GM06990 (cell line): Measurements from ENCODE around the gene GPX7.

ENCODE experiments used
- DNase-seq: peaks from one replicate; pipeline ENCODE4 v3.0.0-alpha.2; 2011; ENCODE audit not compliant: insufficient read length; ENCODE audit errors: extremely low read depth
- H3K27me3 ChIP-seq: replicated peaks from 2 replicates; pipeline ENCODE4 v1.6.0; 2011; ENCODE audit warnings: low read length; ENCODE audit not compliant: control insufficient read depth, insufficient read depth
- H3K36me3 ChIP-seq: 2 replicates; pipeline ENCODE4 v1.5.1; 2011; ENCODE audit warnings: low read length; ENCODE audit not compliant: control insufficient read depth, insufficient read depth
- H3K4me3 ChIP-seq: replicated peaks from 2 replicates; pipeline ENCODE4 v1.5.1; 2011; ENCODE audit warnings: low read depth, mild to moderate bottlenecking, control low read depth, low read length
- TF ChIP-seq, protein P1 (sequence below): IDR thresholded peaks from 2 replicates; pipeline ENCODE4 v1.5.1; 2011; ENCODE audit warnings: low read length, control low read depth, mild to moderate bottlenecking, inconsistent platforms; ENCODE audit not compliant: insufficient read depth, poor library complexity, severe bottlenecking

The GPX7 gene

DNA sequence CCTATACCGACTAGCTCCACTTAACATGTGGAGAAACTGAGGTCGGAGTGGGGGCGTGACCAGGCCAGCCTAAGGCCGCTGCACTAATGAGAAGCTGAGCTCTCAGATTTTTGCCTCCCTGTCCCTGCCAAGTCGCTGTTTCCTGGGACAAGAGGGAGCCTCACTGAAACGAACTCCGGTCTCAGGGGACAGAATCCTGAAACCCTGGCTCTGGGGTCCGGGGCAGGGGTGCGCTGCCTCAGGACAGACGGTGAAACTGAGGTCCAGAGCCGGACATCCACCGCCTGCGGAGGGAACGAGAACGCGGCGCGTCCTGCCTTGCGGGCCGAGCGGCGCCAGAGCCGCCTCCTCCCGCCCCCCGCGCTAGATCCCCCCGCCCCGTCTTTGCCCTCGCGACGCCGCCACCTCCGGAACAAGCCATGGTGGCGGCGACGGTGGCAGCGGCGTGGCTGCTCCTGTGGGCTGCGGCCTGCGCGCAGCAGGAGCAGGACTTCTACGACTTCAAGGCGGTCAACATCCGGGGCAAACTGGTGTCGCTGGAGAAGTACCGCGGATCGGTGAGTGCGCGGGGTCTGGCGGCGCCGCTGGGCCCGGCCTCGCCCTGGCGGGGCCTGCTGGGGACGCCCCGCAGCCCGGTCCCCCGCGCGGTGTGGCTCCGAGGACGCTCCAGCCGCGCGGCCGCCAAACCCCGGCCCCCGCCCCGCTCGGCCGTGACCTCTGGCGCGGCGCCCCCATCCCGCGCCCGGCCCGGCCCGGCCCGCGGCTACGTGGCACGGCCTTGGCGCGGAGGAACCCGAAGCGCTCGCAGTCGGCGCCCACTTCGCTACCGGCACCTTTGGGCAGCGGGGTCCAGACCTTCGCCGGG lies at the start of gene GPX7:
Gene GPX7 (plus strand): TSS at position 381 of the 865 bp plus-strand sequence. CDS start 39 bp downstream, at position 420.
- peak; percentile 59 for DNase-seq
- H3K27me3 ChIP-seq, result no peaks in the 10 kb centered on the region
- peak within 1 kb of the TSS; percentile 63 for H3K4me3 ChIP-seq
- H3K36me3 ChIP-seq, result peaks cover 1% of the 10 kb centered on the region
- TF ChIP-seq, protein P1, sequence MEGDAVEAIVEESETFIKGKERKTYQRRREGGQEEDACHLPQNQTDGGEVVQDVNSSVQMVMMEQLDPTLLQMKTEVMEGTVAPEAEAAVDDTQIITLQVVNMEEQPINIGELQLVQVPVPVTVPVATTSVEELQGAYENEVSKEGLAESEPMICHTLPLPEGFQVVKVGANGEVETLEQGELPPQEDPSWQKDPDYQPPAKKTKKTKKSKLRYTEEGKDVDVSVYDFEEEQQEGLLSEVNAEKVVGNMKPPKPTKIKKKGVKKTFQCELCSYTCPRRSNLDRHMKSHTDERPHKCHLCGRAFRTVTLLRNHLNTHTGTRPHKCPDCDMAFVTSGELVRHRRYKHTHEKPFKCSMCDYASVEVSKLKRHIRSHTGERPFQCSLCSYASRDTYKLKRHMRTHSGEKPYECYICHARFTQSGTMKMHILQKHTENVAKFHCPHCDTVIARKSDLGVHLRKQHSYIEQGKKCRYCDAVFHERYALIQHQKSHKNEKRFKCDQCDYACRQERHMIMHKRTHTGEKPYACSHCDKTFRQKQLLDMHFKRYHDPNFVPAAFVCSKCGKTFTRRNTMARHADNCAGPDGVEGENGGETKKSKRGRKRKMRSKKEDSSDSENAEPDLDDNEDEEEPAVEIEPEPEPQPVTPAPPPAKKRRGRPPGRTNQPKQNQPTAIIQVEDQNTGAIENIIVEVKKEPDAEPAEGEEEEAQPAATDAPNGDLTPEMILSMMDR, result no peak

DNA sequence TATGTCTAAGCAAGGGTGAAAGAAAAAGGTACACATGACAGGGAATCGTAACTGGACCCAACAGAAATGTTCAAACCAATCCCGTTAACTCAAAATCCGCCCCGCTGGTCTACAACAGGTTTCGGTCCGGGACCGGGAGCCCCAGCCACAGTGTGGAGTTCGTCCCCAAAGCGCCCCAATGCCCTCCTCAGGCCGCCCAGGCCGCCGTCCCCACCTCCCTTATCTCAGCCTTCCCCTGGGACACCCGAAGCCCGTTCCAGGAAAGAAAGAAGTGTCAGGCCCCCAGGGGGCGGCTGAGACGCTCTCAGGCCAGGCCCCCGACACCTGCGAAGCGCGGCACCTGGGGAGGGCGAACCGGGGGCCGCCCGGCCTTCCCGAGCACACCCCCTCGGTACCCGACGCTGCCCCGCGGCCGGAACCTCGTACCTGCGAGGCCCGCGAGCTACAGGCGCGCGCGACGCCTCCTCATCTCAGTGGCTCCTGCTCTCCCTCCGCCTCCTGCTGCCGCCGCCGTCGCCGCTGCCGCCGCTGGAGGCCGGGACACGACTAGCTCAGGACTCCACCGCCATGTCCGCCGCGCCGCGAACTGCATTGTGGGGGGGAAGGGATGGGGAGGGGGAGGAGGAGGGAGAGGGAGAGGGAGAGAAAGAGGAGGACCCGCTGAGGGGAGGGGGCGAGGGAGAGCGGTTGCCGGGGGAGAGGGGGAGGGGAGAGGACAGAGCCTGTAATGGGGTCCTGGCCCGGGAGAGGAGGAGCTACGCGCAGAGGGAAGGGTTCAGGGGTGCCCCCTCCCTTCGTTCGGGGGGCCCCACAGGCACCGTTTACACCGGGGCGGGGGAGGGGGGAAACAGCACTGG lies 49.4 kb upstream of the GPX7 start, which contains the start of gene TUT4:
Gene TUT4 (minus strand): TSS at position 588 of the 857 bp plus-strand sequence. CDS start 26,812 bp downstream, outside the sequence.
- DNase-seq, result peak; percentile 85
- H3K27me3 ChIP-seq, result no peaks in the 10 kb centered on the region
- H3K4me3 ChIP-seq, result peak within 1 kb of the TSS; percentile 86
- no peaks in the 10 kb centered on the region for H3K36me3 ChIP-seq
- TF ChIP-seq, protein P1, result peak; percentile 31

DNA sequence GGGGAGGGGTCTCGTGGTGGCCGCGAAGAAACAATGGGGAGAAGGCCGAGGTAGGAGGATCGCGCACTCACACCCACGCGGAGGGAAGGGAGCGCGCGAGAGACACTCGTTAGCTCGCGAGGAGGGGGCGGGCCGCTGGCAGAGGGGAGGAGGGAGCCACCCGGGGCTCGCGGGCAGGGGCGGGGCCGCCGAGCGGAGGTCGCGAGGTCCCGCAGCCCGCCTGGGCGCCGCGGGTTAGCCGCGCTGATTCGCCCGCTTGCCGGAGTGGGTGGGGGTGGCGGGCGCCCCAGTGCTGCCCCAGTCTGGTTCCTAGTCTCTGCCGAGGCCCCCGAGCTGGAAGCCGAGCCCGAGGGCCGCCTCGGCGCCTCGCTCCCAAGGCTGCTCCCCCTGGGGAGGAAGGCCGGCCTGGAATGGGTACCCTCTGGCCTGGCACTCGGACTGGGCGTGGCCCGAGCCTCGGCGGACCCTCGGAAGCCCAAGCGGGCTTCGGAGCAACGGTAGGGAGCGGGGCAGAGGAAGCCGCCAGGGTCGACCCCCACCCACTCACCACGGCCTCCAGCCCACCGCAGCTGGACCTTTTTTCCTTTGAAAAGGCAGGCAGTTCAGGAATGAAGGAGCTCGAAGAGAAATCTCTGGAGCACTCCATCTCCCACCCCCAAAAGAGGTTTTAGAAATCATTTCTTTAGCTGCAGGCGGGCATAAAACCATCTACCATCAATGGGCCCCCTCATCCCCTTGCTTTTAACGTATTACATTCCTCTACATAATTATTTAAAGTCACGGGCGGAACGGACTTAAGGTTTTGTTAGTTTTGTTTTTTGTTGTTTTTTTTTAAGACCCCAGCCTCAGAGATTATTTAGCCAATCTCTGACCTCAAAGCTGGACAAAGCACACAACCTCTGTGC lies 48.6 kb upstream of the GPX7 start:
- TF ChIP-seq, protein P1, result no peak
- Histone ChIP-seq H3K4me3 (peak overlapping the region; percentile 86), H3K36me3 (no peaks in the 10 kb centered on the region), H3K27me3 (no peaks in the 10 kb centered on the region)
- DNase-seq, result peak; percentile 91

DNA sequence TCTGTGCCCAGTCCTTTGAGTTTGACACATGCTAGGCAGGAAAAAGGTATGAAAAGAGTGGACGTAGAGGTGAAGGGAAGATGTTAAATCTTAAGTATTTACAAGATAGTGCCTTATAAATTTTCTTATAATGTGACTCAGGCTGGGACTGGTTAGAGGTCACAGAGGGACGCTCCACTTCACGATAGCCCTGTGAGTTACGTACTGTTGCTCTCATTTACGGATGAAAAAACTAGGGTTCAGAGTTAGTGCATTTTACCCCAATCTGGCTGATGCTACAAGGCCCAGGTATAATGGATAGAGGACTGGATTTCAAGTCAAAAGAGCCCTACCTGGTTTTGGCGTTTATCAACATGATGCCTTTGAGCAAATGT lies 47.9 kb upstream of the GPX7 start:
- H3K27me3 ChIP-seq, result no peaks in the 10 kb centered on the region
- no peak for DNase-seq
- TF ChIP-seq, protein P1, result no peak
- H3K36me3 ChIP-seq, result no peaks in the 10 kb centered on the region
- H3K4me3 ChIP-seq, result peak overlapping the region; percentile 86

DNA sequence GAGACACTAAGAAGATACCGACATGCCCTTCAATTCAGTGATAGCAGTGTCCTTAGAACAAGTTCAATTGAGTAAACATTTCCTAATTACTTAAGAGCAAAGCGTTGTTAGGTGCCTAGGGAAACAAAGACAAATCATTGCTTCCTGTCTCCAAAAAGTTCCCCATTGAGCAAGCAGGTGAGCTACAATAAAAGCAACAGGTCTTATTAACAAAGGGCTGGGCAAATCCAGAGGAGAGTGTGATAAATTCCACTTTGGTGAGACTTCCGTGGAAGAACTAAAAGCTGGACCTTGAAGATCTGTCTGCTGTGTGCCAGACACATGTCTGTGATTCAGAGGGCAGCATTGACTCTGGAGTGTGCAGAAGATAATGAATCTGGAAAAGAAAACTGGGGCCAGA lies 47.4 kb upstream of the GPX7 start:
- TF ChIP-seq, protein P1, result no peak
- Histone ChIP-seq H3K4me3 (no peak overlapping the region), H3K36me3 (no peaks in the 10 kb centered on the region), H3K27me3 (no peaks in the 10 kb centered on the region)
- DNase-seq, result no peak
